GM12892 (cell line): ENCODE data around the gene P3H1.
"Not testable (repeated sequence)": the region's sequence is repeated elsewhere in the genome, so short reads cannot be mapped to it uniquely, and the experiment has no call there.

Experiments used
- DNase-seq: peaks from one replicate; pipeline ENCODE4 v3.0.0; 2011; ENCODE audit not compliant: insufficient read length
- FAIRE-seq: peaks from 2 replicates; lab custom pipeline; 2011; peaks lifted over from hg19 to GRCh38; lab: Jason Lieb, UNC
- POLR2A ChIP-seq: IDR thresholded peaks from 2 replicates; pipeline ENCODE4 v1.6.1; 2011; ENCODE audit warnings: low read depth, low read length, control low read depth
- POLR2AphosphoS5 ChIP-seq: IDR thresholded peaks from 2 replicates; pipeline ENCODE4 v1.6.1; 2011; ENCODE audit warnings: low read depth, low read length, control low read depth
- TAF1 ChIP-seq: IDR thresholded peaks from 2 replicates; pipeline ENCODE4 v1.6.1; 2011; ENCODE audit warnings: low read depth, mild to moderate bottlenecking, control low read depth, low read length, borderline replicate concordance

Gene P3H1

DNA sequence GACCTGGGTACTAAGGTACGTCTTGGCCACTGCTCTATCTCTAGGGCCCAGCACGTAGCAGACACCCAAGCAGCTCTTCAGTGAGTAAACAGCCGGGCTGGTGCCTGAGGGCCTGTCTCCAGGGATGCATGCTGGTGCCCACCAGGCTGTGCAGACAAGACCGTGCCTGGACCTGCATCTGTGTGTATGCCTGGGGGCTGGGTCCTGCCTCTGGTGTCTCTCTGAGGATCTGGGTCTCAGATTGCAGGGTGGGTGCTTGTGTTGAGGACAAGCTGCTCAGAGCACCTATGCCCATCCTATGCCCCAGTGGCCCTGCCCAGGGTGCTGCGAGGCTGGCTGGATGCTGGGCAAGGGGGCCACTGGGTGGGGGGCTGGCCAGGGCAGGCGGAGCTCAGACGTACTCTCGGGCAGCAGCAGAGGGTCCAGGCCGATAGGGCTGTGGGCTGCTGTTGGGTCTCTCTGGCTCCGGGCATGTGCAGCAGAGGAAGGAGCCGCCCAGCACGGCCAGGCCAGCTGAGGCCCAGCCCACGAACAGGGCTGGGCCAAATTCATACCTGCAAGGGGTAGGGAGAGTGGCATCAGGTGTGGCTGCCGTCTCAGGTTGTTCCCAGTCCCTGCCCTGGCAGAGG lies 31.2 kb downstream of the P3H1 start:
- DNase-seq (no peak), FAIRE-seq (no peak)
- TF ChIP-seq POLR2AphosphoS5: no peak
- TF ChIP-seq POLR2A: no peak
- no peak for TF ChIP-seq TAF1

DNA sequence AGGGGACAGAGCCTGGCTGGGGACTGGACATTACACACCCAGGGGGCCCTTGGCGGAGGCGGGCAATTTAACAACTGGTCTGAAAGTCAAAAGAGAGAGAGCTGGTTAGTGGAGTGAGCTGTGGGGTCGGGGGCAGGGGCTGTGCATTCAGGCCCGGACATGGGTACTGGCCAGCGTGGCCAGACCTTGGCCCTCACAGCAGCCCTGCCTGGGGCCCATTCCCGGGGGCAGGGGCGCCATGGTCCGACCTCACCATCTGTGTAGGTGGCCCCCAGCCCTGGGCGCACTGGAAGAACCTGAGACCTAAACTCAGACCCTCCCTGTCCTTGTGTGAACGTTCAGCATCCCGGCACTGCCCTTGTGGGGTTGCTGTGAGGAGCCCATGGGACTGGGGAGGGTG lies 31.8 kb downstream of the P3H1 start:
- TF ChIP-seq POLR2A (no peak), TAF1 (no peak), POLR2AphosphoS5 (no peak)
- FAIRE-seq: no peak
- DNase-seq: no peak

DNA sequence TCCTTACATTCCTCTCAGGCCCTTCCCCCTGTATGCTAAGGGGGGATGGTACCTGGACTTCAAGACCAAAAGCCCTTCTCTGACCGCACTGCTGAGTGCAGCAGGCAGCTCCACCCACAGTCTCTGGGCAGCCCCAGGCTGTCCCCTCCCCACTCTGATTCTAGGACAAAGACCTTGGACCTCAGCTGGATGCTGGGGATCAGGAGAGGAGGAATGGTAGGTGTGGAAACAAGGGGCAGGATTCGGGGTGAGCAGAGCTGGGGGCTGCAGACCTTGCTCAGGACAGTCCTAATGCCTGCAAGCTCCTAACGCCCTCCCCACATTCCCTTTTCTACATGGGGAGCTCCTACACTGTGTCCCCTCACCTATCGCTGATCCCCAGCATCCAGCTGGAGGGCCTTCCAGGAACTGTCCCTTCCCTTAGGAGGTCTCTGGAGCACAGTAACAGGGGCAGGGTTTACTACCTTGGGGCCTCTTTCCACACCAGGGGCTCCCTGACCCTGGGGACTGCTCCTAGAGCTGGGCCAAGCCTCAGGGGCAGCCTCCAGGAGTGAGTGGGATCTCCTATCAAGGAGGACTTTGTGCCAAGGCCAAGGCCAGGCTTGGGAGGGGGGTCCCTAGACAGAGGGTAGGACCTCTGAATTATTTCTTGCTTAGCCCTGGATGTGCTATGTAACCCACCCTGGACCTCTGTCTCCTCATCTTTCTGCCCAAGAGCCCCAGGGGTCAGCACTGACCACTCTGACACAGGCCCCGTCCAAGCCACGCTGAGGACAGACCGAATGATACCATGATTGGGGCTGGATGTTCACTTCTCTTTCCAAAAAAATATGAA lies 32.4 kb downstream of the P3H1 start:
- TF ChIP-seq POLR2A (no peak), TAF1 (no peak), POLR2AphosphoS5 (no peak)
- FAIRE-seq: no peak

DNA sequence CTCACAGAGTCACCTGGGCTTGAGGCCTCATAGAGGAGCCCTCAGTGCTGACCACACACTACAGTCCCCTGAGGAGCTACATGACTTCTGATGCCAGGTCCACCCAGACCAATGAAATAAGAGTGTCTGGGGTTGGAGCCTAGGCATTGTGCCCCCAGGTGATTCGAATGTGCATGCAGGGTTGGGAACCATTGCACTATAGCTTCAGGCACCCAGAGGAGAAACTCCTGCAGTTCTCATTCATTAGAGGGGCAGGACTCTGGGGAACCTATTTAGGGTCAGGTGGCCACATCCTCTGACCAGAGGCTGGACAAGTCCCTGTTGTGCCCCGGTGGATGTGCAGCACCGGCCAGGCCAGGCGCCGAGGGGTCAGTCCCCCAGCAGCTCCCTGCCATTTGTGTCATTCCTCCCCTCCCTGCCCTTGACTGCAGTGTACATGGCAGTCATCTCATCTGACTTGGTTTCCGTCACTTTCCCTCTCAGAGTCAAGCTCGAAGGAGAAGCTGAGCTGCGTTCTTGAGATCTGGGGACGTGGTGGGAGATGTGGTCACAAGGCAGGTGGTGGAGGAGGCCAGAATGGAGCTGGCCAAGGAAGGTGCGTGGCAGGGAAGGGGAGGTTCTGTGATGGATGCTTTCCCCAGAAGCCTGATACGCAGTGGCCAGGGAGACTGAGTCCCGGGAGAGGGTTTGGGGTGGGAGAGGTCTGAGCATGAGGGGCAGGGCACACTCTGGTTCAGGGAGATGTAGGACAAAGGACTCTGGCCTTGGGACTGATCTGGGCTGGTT lies 33.2 kb downstream of the P3H1 start:
- FAIRE-seq (no peak), DNase-seq (no peak)
- TF ChIP-seq POLR2AphosphoS5: no peak
- no peak for TF ChIP-seq TAF1
- no peak for TF ChIP-seq POLR2A

More for the DNA sequence above, 32.4 kb downstream of the P3H1 start:
- no peak for DNase-seq

DNA sequence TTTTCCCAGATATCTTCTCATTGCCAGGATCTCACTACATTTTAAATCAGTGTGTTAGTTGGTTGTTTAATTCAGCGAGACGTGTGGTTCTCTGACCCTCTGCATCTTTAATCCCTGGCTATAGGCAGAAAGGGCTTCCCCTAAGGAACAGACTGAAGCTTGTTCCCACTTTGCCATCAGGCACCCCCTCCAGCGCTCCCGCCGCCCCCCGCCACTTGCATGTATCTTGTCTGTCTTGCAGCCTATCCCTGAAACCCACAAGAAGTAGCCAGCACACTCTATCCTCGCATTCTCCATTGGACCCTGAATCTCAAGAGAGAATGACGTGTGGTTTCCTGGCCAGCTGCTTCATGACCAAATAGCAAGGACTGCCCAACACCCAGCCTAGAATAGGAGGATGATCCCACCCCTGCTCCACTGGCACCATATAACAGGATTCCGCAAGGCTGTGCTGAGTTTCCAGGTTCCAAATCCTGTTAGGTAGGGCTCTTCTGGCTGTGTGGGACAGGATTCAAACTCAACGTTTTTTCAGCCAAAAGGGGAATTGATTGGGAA lies 34.6 kb downstream of the P3H1 start:
- DNase-seq: no peak
- no peak for TF ChIP-seq POLR2A
- no peak for TF ChIP-seq TAF1
- FAIRE-seq: no peak

DNA sequence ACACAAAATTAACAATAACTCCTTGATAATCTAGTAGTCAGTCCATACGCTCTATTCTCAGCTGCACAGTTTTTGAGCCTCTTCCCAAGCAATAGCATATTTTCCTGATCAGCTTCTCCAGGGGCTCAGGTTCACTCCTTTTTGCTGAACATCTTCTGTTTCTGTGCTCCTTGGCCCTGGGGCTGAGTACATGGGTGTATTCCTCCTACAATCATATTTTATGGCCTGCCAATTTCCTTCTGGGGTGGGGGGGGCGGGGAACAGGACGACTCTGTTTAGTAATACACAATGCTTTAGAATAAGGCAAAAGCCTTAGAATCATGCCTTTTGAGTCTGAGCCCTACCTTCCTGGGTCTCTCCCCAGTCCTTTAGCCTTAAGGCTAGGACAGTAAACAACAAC lies 35.2 kb downstream of the P3H1 start:
- no peak for FAIRE-seq
- DNase-seq: no peak
- TF ChIP-seq POLR2A (no peak), TAF1 (no peak), POLR2AphosphoS5 (no peak)

DNA sequence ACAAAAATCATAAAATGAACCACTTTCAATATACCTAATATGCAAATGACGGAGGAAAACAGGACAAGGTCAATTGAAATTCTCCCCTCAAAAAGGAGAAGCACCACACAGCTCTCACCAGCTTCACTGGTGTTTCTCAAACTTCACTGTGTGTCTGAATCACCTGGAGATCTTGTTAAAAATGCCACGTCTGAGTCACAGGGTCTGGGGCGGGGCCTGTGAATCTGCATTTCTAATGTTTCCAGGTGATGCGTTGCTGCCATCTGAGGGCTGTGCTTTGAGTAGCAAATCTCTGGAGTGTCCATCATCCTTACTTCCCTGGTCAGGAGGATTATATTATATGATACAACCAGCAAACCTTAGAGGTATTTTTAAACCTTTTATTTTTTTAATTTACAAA lies 35.8 kb downstream of the P3H1 start:
- no peak for DNase-seq
- TF ChIP-seq TAF1 (no peak), POLR2AphosphoS5 (no peak), POLR2A (no peak)
- FAIRE-seq: no peak

GRCh38 chr1:42730002-42730401 lies 36.8 kb downstream of the P3H1 start:
- no peak for DNase-seq
- no peak for TF ChIP-seq POLR2A
- TF ChIP-seq POLR2AphosphoS5: no peak
- TF ChIP-seq TAF1: no peak
- FAIRE-seq: no peak

DNA sequence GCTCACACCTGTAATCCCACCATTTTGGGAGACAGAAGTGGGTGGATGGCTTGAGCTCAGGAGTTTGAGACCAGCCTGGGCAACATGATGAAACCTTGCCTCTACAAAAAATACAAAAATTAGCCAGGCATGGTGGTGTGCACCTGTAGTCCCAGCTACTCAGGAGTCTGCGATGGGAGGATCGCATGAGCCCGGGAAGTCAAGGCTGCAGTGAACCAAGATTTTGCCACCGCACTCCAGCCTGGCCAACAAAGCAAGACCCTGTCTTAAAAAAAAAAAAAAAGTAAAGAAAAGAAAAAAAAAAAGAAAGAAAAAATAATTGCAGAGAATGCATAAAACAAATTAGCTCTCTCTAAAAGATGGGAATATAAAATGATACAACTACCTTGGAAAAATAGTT lies 41.0 kb downstream of the P3H1 start:
- not testable (repeated sequence) for FAIRE-seq, DNase-seq

GRCh38 chr1:42723511-42723910 lies 43.3 kb downstream of the P3H1 start:
- TF ChIP-seq POLR2AphosphoS5: no peak
- no peak for TF ChIP-seq POLR2A
- no peak for TF ChIP-seq TAF1
- no peak for FAIRE-seq
- DNase-seq: no peak

DNA sequence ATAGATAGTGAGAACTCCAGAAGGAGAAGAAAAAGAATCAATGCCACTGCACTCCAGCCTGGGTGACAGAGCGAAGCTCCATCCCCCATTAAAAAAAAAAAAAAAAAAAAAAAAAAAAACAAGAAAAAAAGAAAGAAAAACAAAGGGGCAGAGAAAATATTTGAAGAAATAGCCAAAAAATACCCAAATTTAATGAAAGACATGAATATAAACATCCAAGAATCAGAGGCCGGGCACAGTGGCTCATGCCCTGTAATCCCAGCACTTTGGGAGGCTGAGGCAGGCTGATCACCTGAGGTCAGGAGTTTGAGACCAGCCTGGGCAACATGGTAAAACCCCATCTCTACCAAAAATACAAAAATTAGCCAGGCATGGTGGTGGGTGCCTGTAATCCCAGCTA lies 44.4 kb downstream of the P3H1 start:
- DNase-seq, FAIRE-seq: not testable (repeated sequence)

GRCh38 chr1:42721926-42722325 lies 44.9 kb downstream of the P3H1 start:
- FAIRE-seq: no peak
- TF ChIP-seq TAF1 (no peak), POLR2AphosphoS5 (no peak), POLR2A (no peak)
- DNase-seq: no peak

- TF ChIP-seq TAF1 (no peak), POLR2AphosphoS5 (no peak), POLR2A (no peak)
- DNase-seq: no peak
- no peak for FAIRE-seq
These were observed 46.0 kb downstream of the P3H1 start for GRCh38 chr1:42720868-42721267.

DNA sequence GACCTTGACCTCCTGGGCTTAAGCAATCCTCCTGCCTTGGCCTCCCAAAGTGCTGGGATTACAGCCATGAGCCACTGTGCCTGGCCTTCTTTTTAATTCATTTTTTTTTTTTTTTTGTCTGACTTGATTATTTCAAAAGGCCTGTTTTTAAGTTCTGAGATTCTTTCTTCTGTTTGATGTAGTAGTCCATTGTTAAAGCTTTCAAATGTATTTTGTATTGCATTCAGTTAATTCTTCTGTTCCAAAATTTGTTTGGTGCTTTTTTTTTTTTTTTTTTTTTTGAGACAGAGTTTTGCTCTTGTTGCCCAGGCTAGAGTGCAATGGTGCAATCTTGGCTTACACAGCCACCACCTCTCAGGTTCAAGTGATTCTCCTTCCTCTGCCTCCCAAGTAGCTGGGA lies 52.4 kb downstream of the P3H1 start:
- not testable (repeated sequence) for FAIRE-seq, DNase-seq
